HG02981 (cell line): ENCODE measurements around the gene MCCD1.
"Not testable (repeated sequence)": the region's sequence is repeated elsewhere in the genome, so short reads cannot be mapped to it uniquely, and the experiment has no call there.

Experiments used
- ATAC-seq: cut with Tn5 transposase; IDR thresholded peaks from one replicate; pipeline ENCODE4 v1.9.1; 2021; ENCODE audit warnings: mild to moderate bottlenecking, moderate library complexity; ENCODE audit not compliant: unreplicated experiment

The MCCD1 gene

DNA sequence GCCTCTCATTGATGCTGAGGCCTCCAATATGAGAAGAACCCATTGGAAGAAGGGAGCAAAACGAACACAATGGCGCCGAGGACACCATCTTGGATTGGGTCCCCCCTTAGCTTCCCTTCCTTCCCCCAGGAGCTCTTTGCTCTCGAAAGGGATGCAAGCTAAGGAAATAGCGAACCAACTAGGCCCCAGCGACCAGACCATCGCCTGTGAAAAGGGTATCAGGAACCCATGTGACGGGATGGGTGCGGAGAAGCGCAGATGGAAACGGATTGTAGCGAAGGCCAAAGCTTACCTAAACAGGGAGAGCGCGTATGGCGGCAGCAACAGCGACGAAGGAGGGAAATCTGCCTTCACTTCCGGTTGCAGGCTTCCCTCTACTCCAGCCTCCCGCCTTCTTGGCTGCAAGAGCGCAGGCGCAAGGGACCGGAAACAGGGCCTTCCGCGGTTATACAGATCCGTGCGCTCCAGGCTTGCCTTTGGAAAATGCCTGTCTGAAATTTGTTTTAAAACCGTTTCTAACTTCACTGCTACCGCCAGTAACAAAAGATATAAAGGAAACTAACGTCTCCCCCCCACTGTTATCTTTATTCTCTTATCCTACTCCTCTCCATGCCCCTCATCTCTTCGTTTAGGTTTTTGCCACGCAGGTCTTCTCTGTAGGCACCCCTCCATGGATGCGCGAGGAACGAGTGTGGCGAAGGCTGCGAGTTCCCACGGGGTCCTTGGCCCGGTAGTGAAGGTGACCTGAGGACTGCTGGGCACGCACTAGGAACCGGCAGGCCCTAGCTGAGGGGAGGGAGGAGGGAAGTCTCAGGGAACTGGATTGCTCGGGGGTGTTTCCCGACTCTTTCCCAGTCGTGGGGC lies 13.1 kb downstream of the MCCD1 start, which contains the start of gene DDX39B:
Gene DDX39B, minus strand, starts transcription at position 346 of the 864 bp plus-strand sequence. CDS start 1,471 bp downstream, outside the sequence.
- ATAC-seq: peak; percentile 50

- no peak for ATAC-seq
Measured at GRCh38 chr6:31543639-31544038, 14.9 kb downstream of the MCCD1 start.

- no peak for ATAC-seq
Measured at GRCh38 chr6:31544676-31545075, 15.9 kb downstream of the MCCD1 start.

DNA sequence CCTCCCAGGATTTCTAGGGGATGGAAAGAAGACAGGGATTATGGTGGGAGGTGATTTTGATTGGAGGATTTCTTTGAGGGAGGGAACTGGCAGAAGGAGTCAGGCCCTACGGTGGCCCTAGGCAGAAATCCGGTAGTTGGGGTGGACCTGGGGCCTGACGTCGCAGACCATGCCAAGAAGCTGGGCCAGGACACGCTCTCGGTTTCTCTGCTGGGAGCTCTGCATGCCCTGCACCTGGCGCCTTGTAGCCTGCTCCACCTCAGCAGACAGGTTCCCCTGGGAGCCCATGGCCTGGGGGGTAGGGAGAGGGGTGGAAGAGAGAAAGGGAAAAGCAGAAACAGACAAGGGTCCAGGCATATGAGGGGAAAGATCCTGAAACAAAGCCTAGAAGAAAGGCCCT lies 16.5 kb downstream of the MCCD1 start:
- no peak for ATAC-seq

GRCh38 chr6:31546339-31546957 lies 17.7 kb downstream of the MCCD1 start, which contains the start of gene ATP6V1G2:
ATP6V1G2 (minus strand) TSS chr6:31546608; CDS start chr6:31546559, 49 bp downstream.
- peak; percentile 34 for ATAC-seq

DNA sequence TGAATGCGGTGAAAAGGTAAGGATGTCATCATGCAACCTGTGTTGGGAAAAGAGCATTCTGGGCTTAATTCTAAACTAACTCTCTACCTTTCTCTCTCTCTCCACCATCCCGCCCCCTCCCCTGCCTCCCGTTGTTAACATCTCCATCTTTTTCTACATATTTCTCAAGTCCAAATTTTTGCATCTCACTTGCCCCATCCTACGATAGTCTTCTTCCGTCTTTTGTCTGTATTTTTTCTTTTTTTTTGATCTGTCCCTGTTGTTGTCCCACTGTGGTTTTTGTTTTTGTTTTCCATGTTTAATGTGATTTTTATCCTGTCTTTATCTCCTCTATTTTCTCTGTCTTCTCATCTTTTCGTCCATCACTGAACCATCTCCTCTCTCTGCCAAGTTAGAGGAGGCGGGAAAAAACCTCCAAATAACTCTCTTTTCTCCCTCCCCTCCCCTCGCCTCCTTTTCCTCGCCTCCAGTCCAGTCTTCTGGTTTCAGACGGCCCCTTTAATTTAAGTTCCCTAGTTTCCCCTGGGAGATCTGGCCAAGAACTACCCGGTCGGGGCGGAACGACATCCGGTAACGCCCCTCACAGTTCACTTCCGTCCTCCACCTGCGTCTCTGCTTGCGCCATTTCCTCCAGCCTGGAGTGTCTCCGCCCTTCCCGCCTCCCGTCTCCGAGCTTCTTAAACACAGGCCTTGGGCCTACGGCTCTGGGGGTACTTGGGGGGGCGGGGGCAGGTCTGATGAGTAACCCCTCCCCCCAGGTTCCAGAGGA lies 18.4 kb downstream of the MCCD1 start, which contains the start of gene NFKBIL1:
Gene NFKBIL1, plus strand, starts transcription at position 651 of the 769 bp plus-strand sequence. Its CDS starts 87 bp downstream, at position 738.
- peak; percentile 61 for ATAC-seq

- no peak for ATAC-seq
Measured at GRCh38 chr6:31547727-31548543, 19.2 kb downstream of the MCCD1 start.

- ATAC-seq: no peak
Measured at GRCh38 chr6:31548544-31548873, 19.7 kb downstream of the MCCD1 start.

DNA sequence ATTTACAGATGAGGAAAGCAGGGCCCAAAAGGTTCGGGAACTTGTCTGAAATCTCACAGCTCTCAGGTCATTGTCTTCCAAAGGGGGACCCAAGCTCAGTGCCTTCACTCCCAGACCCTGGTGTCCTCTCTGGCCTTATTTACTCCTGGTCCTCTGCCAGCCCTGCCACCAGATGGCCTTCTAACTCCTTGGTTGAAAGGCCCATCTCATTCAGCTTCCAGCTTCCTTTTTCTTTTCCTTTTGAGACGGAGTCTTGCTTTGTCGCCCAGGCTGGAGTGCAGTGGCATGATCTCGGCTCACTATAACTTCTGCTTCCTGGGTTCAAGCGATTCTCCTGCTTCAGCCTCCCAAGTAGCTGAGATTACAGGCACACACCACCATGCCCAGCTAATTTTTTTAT lies 22.6 kb downstream of the MCCD1 start:
- not testable (repeated sequence) for ATAC-seq

DNA sequence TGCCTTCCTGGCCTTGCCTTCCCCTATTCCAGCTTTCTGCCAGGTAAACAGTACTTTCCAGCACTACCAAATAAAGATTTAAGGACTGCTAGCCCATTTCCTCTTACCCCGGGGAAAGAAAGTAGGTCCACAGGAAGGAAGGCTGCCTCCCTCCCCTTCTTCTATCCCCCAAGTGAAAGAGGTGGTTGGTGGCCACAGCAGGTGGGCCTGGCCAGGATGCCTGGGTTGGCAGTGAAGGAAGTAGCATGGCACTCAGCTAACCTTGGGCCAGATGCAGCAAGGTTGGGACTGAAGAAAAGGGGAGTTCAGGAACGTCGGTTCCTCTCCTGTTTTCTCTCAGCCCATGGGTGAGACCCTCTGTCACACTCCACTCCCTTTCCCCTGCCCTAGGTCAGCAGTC lies 27.5 kb downstream of the MCCD1 start:
- ATAC-seq: no peak

DNA sequence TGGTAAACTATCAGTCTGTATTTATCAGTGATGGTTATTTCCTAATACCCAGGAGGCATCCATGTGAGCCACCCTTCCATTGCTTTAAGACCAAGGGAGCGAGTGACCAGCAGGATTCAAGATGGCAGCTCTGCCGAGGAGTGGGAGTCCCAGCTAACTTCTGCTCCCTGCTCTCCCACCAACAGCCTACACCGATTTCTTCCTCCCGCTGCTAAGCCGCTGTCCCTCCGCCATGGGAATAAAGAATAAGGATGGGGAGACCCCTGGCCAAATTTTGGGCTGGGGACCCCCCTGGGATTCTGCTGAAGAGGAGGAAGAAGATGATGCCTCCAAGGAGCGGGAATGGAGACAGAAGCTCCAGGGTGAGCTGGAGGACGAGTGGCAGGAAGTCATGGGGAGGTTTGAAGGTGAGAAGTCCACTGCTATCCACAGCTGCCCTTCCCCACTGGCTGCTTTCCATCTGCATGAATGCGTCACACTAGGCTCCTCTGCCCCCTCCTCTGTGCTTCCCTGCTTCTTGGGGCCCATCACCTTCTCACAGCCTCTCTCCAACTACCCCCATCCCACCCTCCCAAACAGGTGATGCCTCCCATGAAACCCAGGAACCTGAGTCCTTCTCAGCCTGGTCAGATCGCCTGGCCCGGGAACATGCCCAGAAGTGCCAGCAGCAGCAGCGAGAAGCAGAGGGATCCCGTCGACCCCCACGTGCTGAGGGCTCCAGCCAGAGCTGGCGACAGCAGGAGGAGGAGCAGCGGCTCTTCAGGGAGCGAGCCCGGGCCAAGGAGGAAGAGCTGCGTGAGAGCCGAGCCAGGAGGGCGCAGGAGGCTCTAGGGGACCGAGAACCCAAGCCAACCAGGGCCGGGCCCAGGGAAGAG lies 28.9 kb downstream of the MCCD1 start:
- ATAC-seq: no peak

- no peak for ATAC-seq
Measured at GRCh38 chr6:31558318-31558625, 29.5 kb downstream of the MCCD1 start.

- peak; percentile 30 for ATAC-seq
Measured at GRCh38 chr6:31558631-31559500, 30.1 kb downstream of the MCCD1 start.

GRCh38 chr6:31559606-31559957 lies 30.8 kb downstream of the MCCD1 start:
- ATAC-seq: no peak

- ATAC-seq: peak; percentile 62
Measured at GRCh38 chr6:31559958-31560696, 31.4 kb downstream of the MCCD1 start.

DNA sequence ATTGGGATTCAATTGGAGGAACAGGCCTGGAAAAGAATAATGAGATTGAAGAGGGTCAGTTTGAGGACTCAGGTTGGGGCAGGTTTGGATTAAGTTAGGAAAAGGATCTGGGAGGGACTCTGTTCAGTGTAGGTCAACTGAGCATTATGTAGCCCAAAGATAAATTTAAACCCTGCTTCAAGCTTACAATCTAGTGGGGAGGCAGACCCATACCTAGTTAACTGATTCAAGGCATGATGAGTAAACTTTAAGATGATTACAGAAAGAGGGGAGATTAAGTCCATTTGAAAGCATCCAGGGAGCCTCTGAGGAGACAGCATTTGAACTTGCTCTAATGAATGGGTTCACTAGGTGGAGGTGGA lies 31.9 kb downstream of the MCCD1 start:
- no peak for ATAC-seq

- no peak for ATAC-seq
Measured at GRCh38 chr6:31567531-31568370, 39.0 kb downstream of the MCCD1 start.
